IMR-90 (cell line): ENCODE measurements around the gene CXCR3. TPM values are rescaled to one million over a fixed set of nuclear protein-coding genes. Genes with fewer than 3 reads are reported as not detected.

Source experiments
- ATAC-seq: fragments of 200-7000 bp; cut with Tn5 transposase; 2 replicates; pipeline ENCODE4 v1.9.1; 2020; ENCODE audit warnings: low read depth, mild to moderate bottlenecking, moderate library complexity
- BruUV-seq: library from RNA; stranded (reverse); fragments of 400-500 nt; replicated peaks from 2 replicates; lab custom pipeline; 2021; lab: Mats Ljungman, UMichigan
- CTCF ChIA-PET: fragments of 300-600 bp; formaldehyde crosslinking; extraction: SDS; loops from one replicate; lab custom pipeline; 2021; ENCODE audit warnings: antibody characterized with exemption; lab: Yijun Ruan, JAX
- POLR2A ChIA-PET: fragments of 300-600 bp; sonication (Branson Sonifier 250); formaldehyde crosslinking; loops from one replicate; lab custom pipeline; 2022; ENCODE audit warnings: antibody characterized with exemption; ENCODE audit not compliant: unreplicated experiment; lab: Charles Lee
- DNase-seq: peaks from one replicate; pipeline ENCODE4 v3.0.0; 2013
- H2AFZ ChIP-seq: replicated peaks from 2 replicates; pipeline ENCODE3; 2013; ENCODE audit warnings: low read length, mild to moderate bottlenecking; ENCODE audit not compliant: poor library complexity
- H2AK5ac ChIP-seq: 2 replicates; pipeline ENCODE4 v1.6.1; 2013; ENCODE audit warnings: low read depth, low read length, inconsistent platforms
- H2AK9ac ChIP-seq: replicated peaks from 2 replicates; pipeline ENCODE3; 2013; ENCODE audit warnings: mild to moderate bottlenecking, low read depth, low read length, moderate library complexity; ENCODE audit not compliant: poor library complexity
- H2BK120ac ChIP-seq: 2 replicates; pipeline ENCODE4 v1.6.1; 2013; ENCODE audit warnings: low read depth, low read length, inconsistent platforms
- H2BK15ac ChIP-seq: 3 replicates; pipeline ENCODE4 v1.6.1; 2013; ENCODE audit warnings: low read depth, low read length, inconsistent platforms
- H2BK20ac ChIP-seq: 2 replicates; pipeline ENCODE4 v1.6.1; 2013; ENCODE audit warnings: low read depth, mild to moderate bottlenecking, inconsistent platforms, low read length, moderate library complexity
- H2BK5ac ChIP-seq: 2 replicates; pipeline ENCODE4 v1.6.1; 2013; ENCODE audit warnings: mild to moderate bottlenecking, low read depth, low read length, inconsistent platforms; ENCODE audit not compliant: poor library complexity, severe bottlenecking
- H3K14ac ChIP-seq: replicated peaks from 2 replicates; pipeline ENCODE4 v1.6.1; 2013; ENCODE audit warnings: low read depth, low read length, inconsistent platforms
- H3K18ac ChIP-seq: 2 replicates; pipeline ENCODE4 v1.6.1; 2013; ENCODE audit warnings: low read depth, low read length, control low read depth
- H3K23ac ChIP-seq: 2 replicates; pipeline ENCODE4 v1.6.1; 2013; ENCODE audit warnings: low read depth, low read length, inconsistent platforms
- H3K27ac ChIP-seq: 2 replicates; pipeline ENCODE4 v1.5.1; 2013; ENCODE audit warnings: mild to moderate bottlenecking, control low read depth, low read length; ENCODE audit not compliant: insufficient read depth
- H3K27me3 ChIP-seq: 2 replicates; pipeline ENCODE4 v1.6.1; 2013; ENCODE audit warnings: low read length; ENCODE audit not compliant: control insufficient read depth, insufficient read depth
- H3K36me3 ChIP-seq: 2 replicates; pipeline ENCODE4 v1.6.1; 2013; ENCODE audit warnings: low read length, mixed read lengths; ENCODE audit not compliant: control insufficient read depth, insufficient read depth
- H3K4ac ChIP-seq: 2 replicates; pipeline ENCODE4 v1.6.1; 2013; ENCODE audit warnings: low read depth, low read length, inconsistent platforms
- H3K4me1 ChIP-seq: 2 replicates; pipeline ENCODE4 v1.6.1; 2013; ENCODE audit warnings: low read length, mixed read lengths; ENCODE audit not compliant: control insufficient read depth, insufficient read depth
- H3K4me2 ChIP-seq: 2 replicates; pipeline ENCODE4 v1.6.1; 2013; ENCODE audit warnings: low read depth, mild to moderate bottlenecking, control low read depth, low read length, moderate library complexity
- H3K4me3 ChIP-seq: 2 replicates; pipeline ENCODE4 v1.5.1; 2013; ENCODE audit warnings: low read depth, mild to moderate bottlenecking, control low read depth, low read length, moderate library complexity; ENCODE audit not compliant: insufficient read depth
- H3K56ac ChIP-seq: 2 replicates; pipeline ENCODE4 v1.6.1; 2013; ENCODE audit warnings: low read length, inconsistent platforms; ENCODE audit not compliant: insufficient read depth; ENCODE audit errors: extremely low read depth
- H3K79me1 ChIP-seq, 2 experiments: 2 replicates each; pipeline ENCODE4 v1.6.1; 2013; ENCODE audit warnings: low read length in 2 of 2, inconsistent platforms in 1 of 2, low read depth in 1 of 2
- H3K9ac ChIP-seq: 2 replicates; pipeline ENCODE4 v1.6.1; 2013; ENCODE audit warnings: low read depth, low read length, control low read depth
- H3K9me1 ChIP-seq: 2 replicates; pipeline ENCODE4 v1.6.1; 2013; ENCODE audit warnings: low read length, inconsistent platforms; ENCODE audit not compliant: insufficient read depth
- H3K9me3 ChIP-seq: 2 replicates; pipeline ENCODE4 v1.6.1; 2013; ENCODE audit warnings: low read length; ENCODE audit not compliant: control insufficient read depth, insufficient read depth
- H4K20me1 ChIP-seq: 2 replicates; pipeline ENCODE4 v1.6.1; 2013; ENCODE audit warnings: low read length, inconsistent platforms; ENCODE audit not compliant: insufficient read depth
- H4K5ac ChIP-seq: 2 replicates; pipeline ENCODE4 v1.6.1; 2013; ENCODE audit warnings: mild to moderate bottlenecking, low read depth, low read length, control low read depth
- H4K8ac ChIP-seq, 2 experiments: 2 replicates each; pipeline ENCODE4 v1.6.1; 2013; ENCODE audit warnings: low read depth in 2 of 2, low read length in 2 of 2, control low read depth in 1 of 2, inconsistent platforms in 1 of 2
- H4K91ac ChIP-seq: 2 replicates; pipeline ENCODE4 v1.6.1; 2013; ENCODE audit warnings: low read depth, low read length, inconsistent platforms; ENCODE audit not compliant: insufficient read depth
- BHLHE40 ChIP-seq: fragments of 150-350 bp; IDR thresholded peaks from 2 replicates; pipeline ENCODE4 v1.6.1; 2016; ENCODE audit warnings: mild to moderate bottlenecking, low read depth, low read length
- CEBPB ChIP-seq: IDR thresholded peaks from 2 replicates; pipeline ENCODE4 v1.6.1; 2012; ENCODE audit warnings: low read depth, low read length, improper control_type of control experiment
- CHD1 ChIP-seq: IDR thresholded peaks from 2 replicates; pipeline ENCODE4 v1.6.1; 2012; ENCODE audit warnings: low read depth, low read length, improper control_type of control experiment
- FOS ChIP-seq: fragments of 150-350 bp; IDR thresholded peaks from 2 replicates; pipeline ENCODE4 v1.6.1; 2016; ENCODE audit warnings: low read depth, low read length
- MAFK ChIP-seq: IDR thresholded peaks from 2 replicates; pipeline ENCODE4 v1.6.1; 2012; ENCODE audit warnings: low read depth, low read length, improper control_type of control experiment
- MAZ ChIP-seq: IDR thresholded peaks from 2 replicates; pipeline ENCODE4 v1.6.1; 2012; ENCODE audit warnings: low read depth, mild to moderate bottlenecking, low read length, improper control_type of control experiment, moderate library complexity, borderline replicate concordance
- MXI1 ChIP-seq: IDR thresholded peaks from 2 replicates; pipeline ENCODE4 v1.6.1; 2012; ENCODE audit warnings: low read depth, mild to moderate bottlenecking, low read length, moderate library complexity, borderline replicate concordance
- NFE2L2 ChIP-seq: fragments of 150-350 bp; IDR thresholded peaks from 2 replicates; pipeline ENCODE4 v1.6.1; 2016; ENCODE audit warnings: low read depth, mild to moderate bottlenecking, low read length
- POLR2A ChIP-seq: IDR thresholded peaks from 2 replicates; pipeline ENCODE4 v1.6.1; 2012; ENCODE audit warnings: mild to moderate bottlenecking, low read depth, low read length
- RAD21 ChIP-seq: IDR thresholded peaks from 2 replicates; pipeline ENCODE4 v1.6.1; 2012; ENCODE audit warnings: low read length, improper control_type of control experiment
- RCOR1 ChIP-seq: IDR thresholded peaks from 2 replicates; pipeline ENCODE4 v1.6.1; 2012; ENCODE audit warnings: mild to moderate bottlenecking, low read length, improper control_type of control experiment; ENCODE audit not compliant: insufficient replicate concordance
- RFX5 ChIP-seq: IDR thresholded peaks from 2 replicates; pipeline ENCODE4 v1.8.0; 2012; ENCODE audit warnings: low read depth, mild to moderate bottlenecking, low read length, moderate library complexity
- SMC3 ChIP-seq: fragments of 150-350 bp; IDR thresholded peaks from 2 replicates; pipeline ENCODE4 v1.6.1; 2016; ENCODE audit warnings: low read depth, mild to moderate bottlenecking, antibody characterized with exemption, low read length, moderate library complexity
- whole genome bisulfite sequencing, 2 experiments: methylation state at CpG; one replicate each; pipeline versions ENCODE4 v1.1.5 to v1.1.7; 2013; ENCODE audit warnings: missing lambda C conversion rate in 2 of 2; ENCODE audit not compliant: insufficient read length in 1 of 2; ENCODE audit errors: extremely low coverage in 2 of 2; 5-methylcytosine and 5-hydroxymethylcytosine counted together
- dilution Hi-C: fragments of 300-500 bp; cut with HindIII; formaldehyde crosslinking; loops from one replicate; pipeline ENCODE4 v1.14.3; 2018; ENCODE audit warnings: low sequenced_read_pairs; ENCODE audit not compliant: unreplicated experiment
- in situ Hi-C: fragments of 300-500 bp; cut with MboI; formaldehyde crosslinking; loops from 3 replicates; pipeline ENCODE4 v1.14.3; 2019; ENCODE audit warnings: low sequenced_read_pairs, inconsistent platforms, mixed read lengths
- intact Hi-C: fragments of 100-400 bp; cut with micrococcal nuclease; formaldehyde crosslinking; loops from 2 replicates; pipeline ENCODE4 v1.10.0; 2022
- polyA plus RNA-seq, 3 experiments: library from polyadenylated mRNA; depleted of rRNA; stranded (reverse); fragments of >200 nt; gene quantifications; 2 replicates each; pipeline ENCODE4 v1.2.3, GENCODE V29; 2012; ENCODE audit warnings: low replicate concordance in 1 of 3
- total RNA-seq: library from RNA; depleted of rRNA; stranded (reverse); fragments of >200 nt; gene quantifications from 2 replicates; pipeline ENCODE4 v1.2.3, GENCODE V29; 2012
- TF ChIP-seq, protein P1 (sequence below): fragments of 150-350 bp; IDR thresholded peaks from 2 replicates; pipeline ENCODE4 v1.6.1; 2017; ENCODE audit warnings: mild to moderate bottlenecking, antibody characterized with exemption, low read length, low read depth
- TF ChIP-seq, protein P2 (sequence below): conservative IDR thresholded peaks from 2 replicates; pipeline ENCODE4 v1.5.1; 2012; ENCODE audit warnings: mild to moderate bottlenecking, low read depth, low read length, improper control_type of control experiment
- TF ChIP-seq, protein P3 (sequence below): fragments of 150-350 bp; IDR thresholded peaks from 2 replicates; pipeline ENCODE4 v1.6.1; 2016; ENCODE audit warnings: low read depth, mild to moderate bottlenecking, low read length, moderate library complexity, borderline replicate concordance

Gene CXCR3
- total and polyA plus RNA-seq, 2 of the 4 experiments (the other 2 are of a cell fraction) = not detected

- H3K14ac ChIP-seq = no peak overlapping the region
- WGBS, 2 experiments = no CpG with 5 or more reads among the region's 4 CpGs
These were observed 32.1 kb upstream of the CXCR3 start for GRCh38 chrX:71650333-71650969.

More at GRCh38 chrX:71650333-71650969, 32.1 kb upstream of the CXCR3 start:
- no peak overlapping the region for H3K23ac ChIP-seq
- no peaks in the 10 kb centered on the region for H3K9me1 ChIP-seq
- dilution Hi-C loops = no loop called here
- DNase-seq (no peak), ATAC-seq (no peak)
- CTCF ChIA-PET = no interaction called here
- H4K5ac ChIP-seq = no peak overlapping the region
- no peak overlapping the region for H2BK5ac ChIP-seq
- H4K91ac ChIP-seq = no peak overlapping the region
- no peak overlapping the region for H3K27ac ChIP-seq
- intact Hi-C loops = loop anchor here (5.0 kb wide), 1 partner anchor 118 kb away; the partner anchor contains the start of gene OGT
- peaks cover 4% of the 10 kb centered on the region for H3K27me3 ChIP-seq
- H2BK20ac ChIP-seq = no peak overlapping the region
- H3K4me2 ChIP-seq = no peak overlapping the region
- no peak overlapping the region for H2BK120ac ChIP-seq
- H3K4me3 ChIP-seq = no peak overlapping the region
- no peak overlapping the region for H3K56ac ChIP-seq
- no peak overlapping the region for H3K4ac ChIP-seq
- H4K20me1 ChIP-seq = no peaks in the 10 kb centered on the region
- H3K4me1 ChIP-seq = no peaks in the 10 kb centered on the region
- H3K9ac ChIP-seq = no peak overlapping the region
- H2AK9ac ChIP-seq = no peak overlapping the region
- H2AK5ac ChIP-seq = no peak overlapping the region
- H3K79me1 ChIP-seq = no peaks in the 10 kb centered on the region
- H2AFZ ChIP-seq = no peak overlapping the region
- no peak overlapping the region for H4K8ac ChIP-seq
- in situ Hi-C loops = loop anchor here (25.0 kb wide), 1 partner anchor 212 kb away; no protein-coding TSS in a partner anchor
- H3K18ac ChIP-seq = no peak overlapping the region
- no peak overlapping the region for H2BK15ac ChIP-seq
- BruUV-seq = no TSS peak
- H3K9me3 ChIP-seq = no peaks in the 10 kb centered on the region
- POLR2A ChIA-PET = no interaction called here
- no peaks in the 10 kb centered on the region for H3K36me3 ChIP-seq
- TF ChIP-seq RCOR1 (no peak), CHD1 (no peak), CEBPB (no peak), FOS (no peak), MXI1 (no peak), RFX5 (no peak), RAD21 (no peak), MAZ (no peak), SMC3 (no peak), BHLHE40 (no peak), MAFK (no peak), NFE2L2 (no peak), POLR2A (no peak)
- TF ChIP-seq, protein P1, sequence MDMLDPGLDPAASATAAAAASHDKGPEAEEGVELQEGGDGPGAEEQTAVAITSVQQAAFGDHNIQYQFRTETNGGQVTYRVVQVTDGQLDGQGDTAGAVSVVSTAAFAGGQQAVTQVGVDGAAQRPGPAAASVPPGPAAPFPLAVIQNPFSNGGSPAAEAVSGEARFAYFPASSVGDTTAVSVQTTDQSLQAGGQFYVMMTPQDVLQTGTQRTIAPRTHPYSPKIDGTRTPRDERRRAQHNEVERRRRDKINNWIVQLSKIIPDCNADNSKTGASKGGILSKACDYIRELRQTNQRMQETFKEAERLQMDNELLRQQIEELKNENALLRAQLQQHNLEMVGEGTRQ = no peak
- TF ChIP-seq, protein P2, sequence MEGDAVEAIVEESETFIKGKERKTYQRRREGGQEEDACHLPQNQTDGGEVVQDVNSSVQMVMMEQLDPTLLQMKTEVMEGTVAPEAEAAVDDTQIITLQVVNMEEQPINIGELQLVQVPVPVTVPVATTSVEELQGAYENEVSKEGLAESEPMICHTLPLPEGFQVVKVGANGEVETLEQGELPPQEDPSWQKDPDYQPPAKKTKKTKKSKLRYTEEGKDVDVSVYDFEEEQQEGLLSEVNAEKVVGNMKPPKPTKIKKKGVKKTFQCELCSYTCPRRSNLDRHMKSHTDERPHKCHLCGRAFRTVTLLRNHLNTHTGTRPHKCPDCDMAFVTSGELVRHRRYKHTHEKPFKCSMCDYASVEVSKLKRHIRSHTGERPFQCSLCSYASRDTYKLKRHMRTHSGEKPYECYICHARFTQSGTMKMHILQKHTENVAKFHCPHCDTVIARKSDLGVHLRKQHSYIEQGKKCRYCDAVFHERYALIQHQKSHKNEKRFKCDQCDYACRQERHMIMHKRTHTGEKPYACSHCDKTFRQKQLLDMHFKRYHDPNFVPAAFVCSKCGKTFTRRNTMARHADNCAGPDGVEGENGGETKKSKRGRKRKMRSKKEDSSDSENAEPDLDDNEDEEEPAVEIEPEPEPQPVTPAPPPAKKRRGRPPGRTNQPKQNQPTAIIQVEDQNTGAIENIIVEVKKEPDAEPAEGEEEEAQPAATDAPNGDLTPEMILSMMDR = no peak
- TF ChIP-seq, protein P3, sequence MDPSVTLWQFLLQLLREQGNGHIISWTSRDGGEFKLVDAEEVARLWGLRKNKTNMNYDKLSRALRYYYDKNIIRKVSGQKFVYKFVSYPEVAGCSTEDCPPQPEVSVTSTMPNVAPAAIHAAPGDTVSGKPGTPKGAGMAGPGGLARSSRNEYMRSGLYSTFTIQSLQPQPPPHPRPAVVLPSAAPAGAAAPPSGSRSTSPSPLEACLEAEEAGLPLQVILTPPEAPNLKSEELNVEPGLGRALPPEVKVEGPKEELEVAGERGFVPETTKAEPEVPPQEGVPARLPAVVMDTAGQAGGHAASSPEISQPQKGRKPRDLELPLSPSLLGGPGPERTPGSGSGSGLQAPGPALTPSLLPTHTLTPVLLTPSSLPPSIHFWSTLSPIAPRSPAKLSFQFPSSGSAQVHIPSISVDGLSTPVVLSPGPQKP = no peak
